GM12864 (cell line): ENCODE results near the gene NNT.

ENCODE experiments used
- DNase-seq: peaks from one replicate; pipeline ENCODE4 v3.0.0-alpha.2; 2011; ENCODE audit warnings: low read depth
- H3K4me3 ChIP-seq: 2 replicates; pipeline ENCODE4 v1.5.1; 2011; ENCODE audit warnings: mild to moderate bottlenecking, low read depth, low read length, control low read depth
- TF ChIP-seq, protein P1 (sequence below): IDR thresholded peaks from 2 replicates; pipeline ENCODE4 v1.5.1; 2011; ENCODE audit warnings: low read depth, mild to moderate bottlenecking, moderate library complexity, low read length, control low read depth, inconsistent platforms; ENCODE audit errors: missing control alignments

NNT gene

DNA sequence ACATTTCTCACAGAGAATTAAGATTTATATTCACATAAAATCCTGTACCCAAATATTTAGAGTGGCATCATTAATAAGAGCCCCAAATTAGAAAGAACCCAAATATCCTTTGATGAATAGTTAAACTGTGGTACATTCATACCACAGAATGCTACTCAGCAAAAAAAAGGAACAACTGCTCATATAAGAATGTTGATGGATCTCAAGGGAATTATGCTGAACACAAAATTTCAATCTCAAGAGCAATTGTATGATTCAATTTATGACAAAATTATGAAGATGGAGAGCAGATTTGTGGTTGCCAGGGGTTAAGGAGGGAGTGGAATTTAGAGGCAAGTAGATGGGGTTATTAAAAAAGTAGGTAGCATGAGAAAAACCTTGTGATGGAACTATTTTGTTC is 41.6 kb upstream of the NNT start:
- TF ChIP-seq, protein P1, sequence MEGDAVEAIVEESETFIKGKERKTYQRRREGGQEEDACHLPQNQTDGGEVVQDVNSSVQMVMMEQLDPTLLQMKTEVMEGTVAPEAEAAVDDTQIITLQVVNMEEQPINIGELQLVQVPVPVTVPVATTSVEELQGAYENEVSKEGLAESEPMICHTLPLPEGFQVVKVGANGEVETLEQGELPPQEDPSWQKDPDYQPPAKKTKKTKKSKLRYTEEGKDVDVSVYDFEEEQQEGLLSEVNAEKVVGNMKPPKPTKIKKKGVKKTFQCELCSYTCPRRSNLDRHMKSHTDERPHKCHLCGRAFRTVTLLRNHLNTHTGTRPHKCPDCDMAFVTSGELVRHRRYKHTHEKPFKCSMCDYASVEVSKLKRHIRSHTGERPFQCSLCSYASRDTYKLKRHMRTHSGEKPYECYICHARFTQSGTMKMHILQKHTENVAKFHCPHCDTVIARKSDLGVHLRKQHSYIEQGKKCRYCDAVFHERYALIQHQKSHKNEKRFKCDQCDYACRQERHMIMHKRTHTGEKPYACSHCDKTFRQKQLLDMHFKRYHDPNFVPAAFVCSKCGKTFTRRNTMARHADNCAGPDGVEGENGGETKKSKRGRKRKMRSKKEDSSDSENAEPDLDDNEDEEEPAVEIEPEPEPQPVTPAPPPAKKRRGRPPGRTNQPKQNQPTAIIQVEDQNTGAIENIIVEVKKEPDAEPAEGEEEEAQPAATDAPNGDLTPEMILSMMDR, result no peak
- DNase-seq, result no peak
- H3K4me3 ChIP-seq, result no peak overlapping the region

DNA sequence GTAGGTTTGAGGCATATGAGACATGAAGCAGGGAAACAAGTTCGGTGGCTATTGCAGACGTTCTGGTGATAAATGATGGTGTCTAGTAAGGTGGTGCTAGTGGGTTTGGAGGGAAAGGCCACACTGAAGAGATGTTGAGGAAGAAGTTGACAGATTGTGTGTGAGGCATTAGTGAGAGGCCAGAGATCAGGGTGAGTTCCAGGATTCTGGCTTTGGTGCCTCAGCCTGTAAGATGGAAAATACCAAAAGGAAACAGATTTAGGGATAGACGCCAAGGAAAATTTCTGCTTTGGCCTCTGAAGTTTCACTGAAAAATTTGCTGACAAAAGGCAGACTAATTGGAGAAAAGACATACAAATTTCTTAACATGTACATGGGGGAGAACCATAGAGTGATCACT is 39.7 kb upstream of the NNT start:
- TF ChIP-seq, protein P1, result no peak
- H3K4me3 ChIP-seq, result no peak overlapping the region
- DNase-seq, result no peak

DNA sequence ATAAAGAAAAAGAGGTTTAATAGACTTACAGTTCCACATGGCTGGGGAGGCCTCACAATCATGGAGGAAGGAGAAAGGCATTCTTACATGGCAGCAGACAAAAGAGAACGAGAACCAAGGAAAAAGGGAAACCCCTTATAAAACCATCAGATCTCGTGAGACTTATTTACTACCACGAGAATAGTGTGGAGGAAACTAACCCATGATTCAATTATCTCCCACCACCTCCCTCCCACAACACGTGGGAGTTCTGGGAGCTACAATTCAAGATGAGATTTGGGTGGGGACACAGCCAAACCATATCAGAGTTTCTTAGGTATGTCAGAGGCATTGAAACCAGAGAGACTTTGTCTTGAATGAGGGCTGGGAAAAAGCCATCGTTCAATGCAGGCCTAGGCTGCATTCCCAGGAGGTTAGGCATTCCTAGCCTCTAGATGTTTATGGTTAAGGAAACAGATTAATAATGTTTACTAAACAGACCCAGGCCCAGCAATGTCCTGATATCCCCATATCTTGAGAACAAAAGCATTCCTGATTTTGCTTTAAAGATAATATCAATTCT is 38.6 kb upstream of the NNT start:
- DNase-seq, result no peak
- H3K4me3 ChIP-seq, result no peak overlapping the region
- TF ChIP-seq, protein P1, result no peak

DNA sequence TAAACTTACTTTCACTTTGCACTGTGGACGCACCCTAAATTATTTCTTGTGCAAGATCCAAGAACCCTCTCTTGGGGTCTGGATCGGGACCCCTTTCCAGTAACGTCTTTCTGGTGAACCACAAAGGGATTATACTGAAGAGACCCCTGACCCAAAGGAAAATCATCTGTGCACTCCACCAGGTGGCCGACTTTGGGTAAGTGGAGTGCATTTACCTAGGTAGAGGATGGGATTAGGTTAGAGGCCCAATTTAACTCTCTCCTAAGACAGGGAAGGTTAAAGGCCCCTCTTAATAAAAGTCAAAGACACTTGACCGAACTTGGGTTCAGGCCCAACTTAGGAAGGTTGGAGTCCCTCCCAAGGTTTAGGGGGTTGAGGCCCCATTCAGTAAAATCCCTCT is 37.9 kb upstream of the NNT start:
- DNase-seq, result no peak
- TF ChIP-seq, protein P1, result no peak
- no peak overlapping the region for H3K4me3 ChIP-seq

DNA sequence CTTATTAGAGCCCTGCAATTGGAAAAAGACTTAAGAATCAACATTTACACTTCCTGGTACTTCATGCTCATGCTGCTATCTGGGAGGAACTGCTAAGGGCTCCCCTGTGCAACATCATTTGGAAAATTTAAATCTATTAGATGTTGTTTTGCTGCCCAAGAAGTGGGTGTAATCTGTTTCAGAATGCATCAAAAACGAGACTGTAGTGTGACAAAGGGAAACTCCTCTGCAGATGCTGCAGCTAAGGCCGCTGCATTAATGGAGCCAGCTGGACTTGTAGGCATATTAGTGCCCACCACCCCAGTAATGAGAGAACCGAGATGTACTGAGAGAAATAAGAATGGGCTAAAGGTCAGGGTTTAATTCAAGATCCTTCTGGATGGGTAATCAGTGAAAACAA is 35.0 kb upstream of the NNT start:
- no peak overlapping the region for H3K4me3 ChIP-seq
- TF ChIP-seq, protein P1, result no peak

DNA sequence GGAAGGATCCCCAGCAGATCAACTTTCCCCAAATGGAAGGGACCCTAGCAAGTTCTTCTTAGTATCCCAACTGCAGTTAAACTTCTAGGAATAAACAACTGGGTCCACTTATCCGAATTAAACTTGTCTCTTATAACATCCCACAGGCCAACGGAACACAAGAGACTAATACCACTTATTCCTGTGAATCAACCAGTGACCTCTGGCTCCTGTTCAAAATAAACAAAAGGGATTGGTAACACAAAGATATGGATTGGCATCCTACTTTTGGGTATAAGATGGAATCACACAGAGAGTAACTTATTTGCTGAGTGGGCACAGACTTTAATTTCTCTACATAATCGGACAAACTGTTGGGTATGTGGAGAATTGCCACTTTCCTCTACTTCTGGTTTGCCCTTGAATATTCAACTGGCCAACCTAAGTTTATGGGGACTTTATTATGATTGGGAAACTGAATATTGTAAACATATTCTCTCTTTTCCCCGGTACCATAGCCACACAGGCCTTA is 33.7 kb upstream of the NNT start:
- H3K4me3 ChIP-seq, result no peak overlapping the region
- TF ChIP-seq, protein P1, result no peak

More for the DNA sequence above, 35.0 kb upstream of the NNT start:
- no peak for DNase-seq

More for the DNA sequence above, 33.7 kb upstream of the NNT start:
- DNase-seq, result no peak
